Testis (tissue), 2 donors: ENCODE results near the gene SMC5.

Experiments used
- CTCF ChIP-seq, 3 experiments: fragments of 450-650 bp in 2 of 3; fragments of 200-600 bp in 1 of 3; sonication (generic) in 1 of 3; IDR thresholded peaks; one replicate each; pipeline ENCODE4 v1.5.1; 2016 to 2019; ENCODE audit warnings: antibody characterized with exemption in 3 of 3, mild to moderate bottlenecking in 2 of 3, moderate library complexity in 1 of 3
- POLR2A ChIP-seq: fragments of 450-650 bp; IDR thresholded peaks from one replicate; pipeline ENCODE4 v1.6.1; 2017; ENCODE audit warnings: antibody characterized with exemption, mild to moderate bottlenecking, moderate library complexity

DNA sequence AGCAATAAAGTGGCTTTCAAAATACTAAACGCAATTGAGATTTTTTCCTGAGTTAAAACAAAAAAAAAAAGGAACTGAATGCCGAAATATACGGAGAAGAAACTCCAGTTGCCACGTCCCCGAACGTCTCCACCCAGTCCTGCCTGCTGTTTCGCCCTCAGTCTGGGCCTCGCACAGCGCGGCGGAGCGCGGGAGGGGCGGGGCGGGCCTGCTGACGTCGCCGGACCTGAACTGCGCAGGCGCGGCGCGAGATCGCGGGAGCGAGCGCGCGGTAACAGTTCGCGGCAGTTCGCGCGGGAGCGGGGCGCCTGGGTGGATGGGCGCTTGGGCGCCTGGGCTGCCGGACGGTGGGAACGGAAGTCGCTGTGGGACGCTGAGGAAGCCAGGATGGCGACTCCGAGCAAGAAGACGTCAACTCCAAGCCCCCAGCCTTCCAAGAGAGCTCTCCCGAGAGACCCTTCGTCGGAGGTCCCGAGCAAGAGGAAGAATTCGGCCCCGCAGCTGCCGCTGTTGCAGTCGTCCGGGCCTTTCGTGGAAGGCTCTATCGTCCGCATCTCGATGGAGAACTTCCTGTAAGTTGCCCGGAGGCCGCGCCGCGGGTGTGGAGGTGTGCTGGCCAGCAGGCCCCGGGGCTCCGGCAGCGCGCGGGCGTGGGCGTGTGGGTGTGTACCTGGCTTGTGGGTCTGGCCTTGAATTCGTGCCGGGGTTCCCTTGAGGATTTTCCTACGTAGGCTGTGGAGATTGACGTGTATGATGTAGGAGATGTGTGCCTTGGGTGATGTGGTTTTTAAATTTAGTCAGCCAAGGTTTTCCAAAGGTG lies at the start of gene SMC5:
- TF ChIP-seq CTCF (IDR thresholded peaks at IDR 0.05) (peak in 1 of 3 experiments; percentile 5), POLR2A (peak; percentile 87)
